ENCODE data around the gene PPP2R2C.

Gene PPP2R2C

GRCh38 chr4:6478546-6479220 lies 6.3 kb upstream of the PPP2R2C start:
- Histone ChIP-seq H3K27me3 (ENCODE audit: insufficient read depth, low read depth) (peaks cover 7% of the 10 kb centered on the region; the same call in 1 of the 2 replicates), H3K36me3 (ENCODE audit: insufficient read depth) (no peaks in the 10 kb centered on the region), H4K20me1 (ENCODE audit: insufficient read depth) (no peaks in the 10 kb centered on the region), H3K4me2 (no peak overlapping the region), H3K9ac (no peak overlapping the region), H3K79me2 (ENCODE audit: insufficient read depth, low read depth) (no peaks in the 10 kb centered on the region), H3K4me3 (IDR thresholded peaks at IDR 0.05; ENCODE audit: insufficient read depth, low read depth, low read length) (no peak overlapping the region), H3K27ac (no peak overlapping the region), H3K4me1 (ENCODE audit: low read depth, poor library complexity, severe bottlenecking) (no peaks in the 10 kb centered on the region), H2AFZ (ENCODE audit: low read depth) (no peak overlapping the region)
- no peak for TF ChIP-seq CTCF (conservative IDR thresholded peaks at IDR 0.05; ENCODE audit: low read depth, low read length)

- H3K27ac ChIP-seq = no peak overlapping the region
- peaks cover 4% of the 10 kb centered on the region; the same call in 1 of the 2 replicates for H3K27me3 ChIP-seq (ENCODE audit: insufficient read depth, low read depth)
- no peaks in the 10 kb centered on the region for H3K79me2 ChIP-seq (ENCODE audit: insufficient read depth, low read depth)
- no peak overlapping the region for H3K9ac ChIP-seq
- no peak overlapping the region for H2AFZ ChIP-seq (ENCODE audit: low read depth)
- H3K4me2 ChIP-seq = no peak overlapping the region
- H4K20me1 ChIP-seq (ENCODE audit: insufficient read depth) = no peaks in the 10 kb centered on the region
- H3K4me3 ChIP-seq (IDR thresholded peaks at IDR 0.05; ENCODE audit: insufficient read depth, low read depth, low read length) = no peak overlapping the region
- TF ChIP-seq CTCF (conservative IDR thresholded peaks at IDR 0.05; ENCODE audit: low read depth, low read length) = no peak
- H3K4me1 ChIP-seq (ENCODE audit: low read depth, poor library complexity, severe bottlenecking) = no peaks in the 10 kb centered on the region
- no peaks in the 10 kb centered on the region for H3K36me3 ChIP-seq (ENCODE audit: insufficient read depth)
Measured at GRCh38 chr4:6476893-6477292, 4.5 kb upstream of the PPP2R2C start.

- H3K4me1 ChIP-seq (ENCODE audit: low read depth, poor library complexity, severe bottlenecking) = no peaks in the 10 kb centered on the region
- H3K4me2 ChIP-seq = no peak overlapping the region
- H4K20me1 ChIP-seq (ENCODE audit: insufficient read depth) = no peaks in the 10 kb centered on the region
- H3K27me3 ChIP-seq (ENCODE audit: insufficient read depth, low read depth) = no peaks in the 10 kb centered on the region; the same call in 1 of the 2 replicates
- no peak overlapping the region for H2AFZ ChIP-seq (ENCODE audit: low read depth)
- H3K36me3 ChIP-seq (ENCODE audit: insufficient read depth) = no peaks in the 10 kb centered on the region
- H3K9ac ChIP-seq = no peak overlapping the region
- H3K79me2 ChIP-seq (ENCODE audit: insufficient read depth, low read depth) = no peaks in the 10 kb centered on the region
- no peak for TF ChIP-seq CTCF (conservative IDR thresholded peaks at IDR 0.05; ENCODE audit: low read depth, low read length)
- no peak overlapping the region for H3K27ac ChIP-seq
- no peak overlapping the region for H3K4me3 ChIP-seq (IDR thresholded peaks at IDR 0.05; ENCODE audit: insufficient read depth, low read depth, low read length)
Measured at GRCh38 chr4:6475492-6476020, 3.1 kb upstream of the PPP2R2C start.

GRCh38 chr4:6474705-6475457 lies 2.5 kb upstream of the PPP2R2C start:
- Histone ChIP-seq H3K4me3 (IDR thresholded peaks at IDR 0.05; ENCODE audit: insufficient read depth, low read depth, low read length) (no peak overlapping the region), H3K9ac (no peak overlapping the region), H3K36me3 (ENCODE audit: insufficient read depth) (no peaks in the 10 kb centered on the region), H2AFZ (ENCODE audit: low read depth) (no peak overlapping the region), H3K27me3 (ENCODE audit: insufficient read depth, low read depth) (no peaks in the 10 kb centered on the region; the same call in 1 of the 2 replicates), H4K20me1 (ENCODE audit: insufficient read depth) (no peaks in the 10 kb centered on the region), H3K4me2 (no peak overlapping the region), H3K27ac (no peak overlapping the region), H3K79me2 (ENCODE audit: insufficient read depth, low read depth) (no peaks in the 10 kb centered on the region), H3K4me1 (ENCODE audit: low read depth, poor library complexity, severe bottlenecking) (no peaks in the 10 kb centered on the region)
- TF ChIP-seq CTCF (conservative IDR thresholded peaks at IDR 0.05; ENCODE audit: low read depth, low read length) = no peak
